ENCODE data around the gene ERC2.

GRCh38 chr3:56064684-56065083, 403.6 kb downstream of the ERC2 start:
- TF ChIP-seq CTCF (IDR thresholded peaks at IDR 0.05) (no peak), ZFX (IDR thresholded peaks at IDR 0.05; ENCODE audit: borderline replicate concordance) (no peak)

Data from 22Rv1 (cell line).